ENCODE results near the gene PRSS33.

DNA sequence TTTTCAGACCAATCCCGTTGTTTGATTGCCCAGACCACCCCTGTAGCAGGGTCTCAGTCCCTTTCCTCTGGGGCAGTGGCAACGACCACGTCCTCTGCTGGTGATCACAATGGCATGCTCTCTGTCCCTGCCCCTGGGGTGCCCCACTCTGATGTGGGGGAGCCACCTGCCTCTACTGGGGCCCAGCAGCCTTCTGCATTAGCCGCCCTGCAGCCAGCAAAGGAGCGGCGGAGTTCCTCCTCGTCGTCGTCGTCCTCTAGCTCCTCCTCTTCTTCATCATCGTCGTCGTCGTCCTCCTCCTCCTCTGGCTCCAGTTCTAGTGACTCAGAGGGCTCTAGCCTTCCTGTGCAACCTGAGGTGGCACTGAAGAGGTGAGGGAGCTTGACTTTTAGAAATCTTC, 19.5 kb downstream of the PRSS33 start:
- no peak for TF ChIP-seq CTCF (conservative IDR thresholded peaks at IDR 0.05; ENCODE audit: low read length)
- no peak for TF ChIP-seq EZH2phosphoT487 (IDR thresholded peaks at IDR 0.05; ENCODE audit: borderline replicate concordance)

Data from Loucy (cell line).